CD4-positive, alpha-beta T cell (primary cell): Measurements from ENCODE around the gene FBXL15. TPM values are rescaled to one million over a fixed set of nuclear protein-coding genes. Genes with fewer than 3 reads are reported as not detected.

ENCODE experiments used
- ATAC-seq: fragments of 200-7000 bp; cut with Tn5 transposase; one replicate; pipeline ENCODE4 v1.10.0; 2022; ENCODE audit warnings: mild to moderate bottlenecking; ENCODE audit not compliant: poor library complexity
- CTCF ChIA-PET: fragments of 350-600 bp; sonication (Branson Sonifier 250); formaldehyde crosslinking; loops from one replicate; lab custom pipeline; 2021; ENCODE audit warnings: antibody characterized with exemption, inconsistent platforms; lab: Charles Lee
- POLR2A ChIA-PET: fragments of 350-600 bp; sonication (Branson Sonifier 250); formaldehyde crosslinking; loops from one replicate; lab custom pipeline; 2021; ENCODE audit warnings: antibody characterized with exemption, inconsistent platforms; lab: Charles Lee
- DNase-seq, 14 experiments: peaks; one replicate each; pipeline ENCODE4 v3.0.0-alpha.2; 2013 to 2020; ENCODE audit warnings: mixed read lengths in 2 of 14
- H3K27ac ChIP-seq, 2 donors: one replicate each; pipeline versions ENCODE4 v1.5.1 to v1.7.0; 2013; ENCODE audit warnings: low read length in 2 of 2, low read depth in 1 of 2, mild to moderate bottlenecking in 1 of 2
- H3K27me3 ChIP-seq, 2 experiments: 1 replicate in 1 of 2; 2 replicates in 1 of 2; pipeline versions ENCODE4 v1.6.1 to v1.7.0; 2013; ENCODE audit warnings: low read length in 2 of 2, control low read depth in 1 of 2, mild to moderate bottlenecking in 1 of 2, moderate library complexity in 1 of 2; ENCODE audit not compliant: insufficient read depth in 2 of 2, control insufficient read depth in 1 of 2
- H3K36me3 ChIP-seq: one replicate; pipeline ENCODE4 v1.6.1; 2013; ENCODE audit warnings: low read length, control low read depth; ENCODE audit not compliant: insufficient read depth
- H3K4me1 ChIP-seq: one replicate; pipeline ENCODE4 v1.6.1; 2013; ENCODE audit warnings: low read length, control low read depth; ENCODE audit not compliant: insufficient read depth
- H3K4me3 ChIP-seq: one replicate; pipeline ENCODE4 v1.5.1; 2013; ENCODE audit warnings: mild to moderate bottlenecking, low read length, moderate library complexity
- H3K9me3 ChIP-seq, 2 experiments: 1 replicate in 1 of 2; 2 replicates in 1 of 2; pipeline versions ENCODE4 v1.6.1 to v1.7.0; 2013; ENCODE audit warnings: low read length in 2 of 2, mild to moderate bottlenecking in 2 of 2, control low read depth in 1 of 2, moderate library complexity in 1 of 2; ENCODE audit not compliant: control insufficient read depth in 1 of 2, insufficient read depth in 1 of 2
- H3K27ac Mint-ChIP-seq: one replicate; pipeline ENCODE4 v1.8.0; 2020; ENCODE audit warnings: mixed read lengths
- H3K27me3 Mint-ChIP-seq: one replicate; pipeline ENCODE4 v1.8.0; 2021; ENCODE audit warnings: mixed read lengths
- H3K36me3 Mint-ChIP-seq: one replicate; pipeline ENCODE4 v1.8.0; 2021; ENCODE audit warnings: low read depth, mixed read lengths
- H3K4me1 Mint-ChIP-seq: one replicate; pipeline ENCODE4 v1.8.0; 2021; ENCODE audit warnings: low read depth, mixed read lengths
- H3K4me3 Mint-ChIP-seq: one replicate; pipeline ENCODE4 v1.8.0; 2020; ENCODE audit warnings: mild to moderate bottlenecking, mixed read lengths
- H3K9me3 Mint-ChIP-seq: one replicate; pipeline ENCODE4 v1.8.0; 2020; ENCODE audit warnings: mixed read lengths
- CTCF ChIP-seq: fragments of 200-600 bp; IDR thresholded peaks from one replicate; pipeline ENCODE4 v1.8.0; 2022; ENCODE audit warnings: antibody characterized with exemption, mild to moderate bottlenecking
- intact Hi-C, 2 experiments: fragments of 100-400 bp; cut with DNase I in 1 of 2; cut with micrococcal nuclease in 1 of 2; formaldehyde crosslinking; loops; one replicate each; pipeline versions ENCODE4 v1.15.1 to v1.9.0; 2023 to 2025; cut with DNase I, micrococcal nuclease
- total RNA-seq, 174 experiments: library from RNA in 2 of 174; stranded (reverse) in 2 of 174; gene quantifications; one replicate each; pipeline ENCODE4 v1.2.3 and lab custom pipeline; 2021 to 2026

The FBXL15 gene
- total RNA-seq, 2 experiments from 2014 or later: 10.2 to 10.4 TPM

GRCh38 chr10:102381983-102382382 lies 38.7 kb upstream of the FBXL15 start:
- no peak overlapping the region for H3K27ac ChIP-seq
- no peaks in the 10 kb centered on the region for H3K27me3 ChIP-seq
- no peak for ATAC-seq
- H3K9me3 ChIP-seq: no peaks in the 10 kb centered on the region
- H3K4me3 ChIP-seq: no peak overlapping the region
- no peaks in the 10 kb centered on the region for H3K9me3 Mint-ChIP-seq
- H3K27me3 Mint-ChIP-seq: no peaks in the 10 kb centered on the region
- no peaks in the 10 kb centered on the region for H3K4me1 ChIP-seq
- H3K36me3 ChIP-seq: peaks cover 43% of the 10 kb centered on the region
- no peaks in the 10 kb centered on the region for H3K4me1 Mint-ChIP-seq
- peaks cover 50% of the 10 kb centered on the region for H3K36me3 Mint-ChIP-seq
- DNase-seq: no peak
- H3K4me3 Mint-ChIP-seq: no peak overlapping the region
- no peak for TF ChIP-seq CTCF
- ChIA-PET CTCF (interaction anchor here (1.3 kb wide), 1 partner anchor 17 kb away, joined by 5 read pairs; no protein-coding TSS in a partner anchor), POLR2A (no interaction called here)
- H3K27ac Mint-ChIP-seq: no peak overlapping the region
- intact Hi-C loops: no loop called here

- H3K4me3 ChIP-seq: no peak overlapping the region
- no peak overlapping the region for H3K4me3 Mint-ChIP-seq
- peaks cover 47% of the 10 kb centered on the region for H3K36me3 Mint-ChIP-seq
- no peaks in the 10 kb centered on the region for H3K9me3 ChIP-seq
- H3K27me3 Mint-ChIP-seq: no peaks in the 10 kb centered on the region
- H3K9me3 Mint-ChIP-seq: no peaks in the 10 kb centered on the region
- no peaks in the 10 kb centered on the region for H3K4me1 Mint-ChIP-seq
- no peak overlapping the region for H3K27ac Mint-ChIP-seq
- no peak for DNase-seq
- H3K4me1 ChIP-seq: no peaks in the 10 kb centered on the region
- ATAC-seq: no peak
- ChIA-PET POLR2A (interaction anchor here (1.3 kb wide), 1 partner anchor 11 kb away, joined by 3 read pairs; no protein-coding TSS in a partner anchor), CTCF (interaction anchor here (1.3 to 2.6 kb wide), 2 partner anchors 11 to 17 kb away, joined by 5 to 10 read pairs; no protein-coding TSS in a partner anchor)
- TF ChIP-seq CTCF: no peak
- intact Hi-C loops: no loop called here
- H3K27ac ChIP-seq: no peak overlapping the region
- no peaks in the 10 kb centered on the region for H3K27me3 ChIP-seq
- peaks cover 42% of the 10 kb centered on the region for H3K36me3 ChIP-seq
Measured at GRCh38 chr10:102382871-102383270, 37.8 kb upstream of the FBXL15 start.

GRCh38 chr10:102384053-102384452 lies 36.6 kb upstream of the FBXL15 start:
- POLR2A ChIA-PET: interaction anchor here (0.9 to 1.3 kb wide), 2 partner anchors 10 to 299 kb away, joined by 3 read pairs; no protein-coding TSS in a partner anchor
- Mint-ChIP-seq H3K27ac (no peak overlapping the region), H3K9me3 (no peaks in the 10 kb centered on the region), H3K4me3 (no peak overlapping the region), H3K27me3 (no peaks in the 10 kb centered on the region), H3K36me3 (peaks cover 35% of the 10 kb centered on the region), H3K4me1 (no peaks in the 10 kb centered on the region)
- ATAC-seq (no peak), DNase-seq (peak in 3 of 14 experiments; percentile 26 to 57 (median 48))
- Histone ChIP-seq H3K4me1 (no peaks in the 10 kb centered on the region), H3K36me3 (peaks cover 33% of the 10 kb centered on the region), H3K27ac (no peak overlapping the region), H3K9me3 (no peaks in the 10 kb centered on the region), H3K4me3 (no peak overlapping the region), H3K27me3 (no peaks in the 10 kb centered on the region)
- CTCF ChIA-PET: interaction anchor here (0.9 to 3.0 kb wide), 8 partner anchors 10 to 200 kb away, joined by 3 to 10 read pairs (median 6); no protein-coding TSS in a partner anchor
- intact Hi-C loops: no loop called here
- no peak for TF ChIP-seq CTCF
